Tongue (tissue), 1 donor: ENCODE data around the gene SAMSN1. TPM values are rescaled to one million over a fixed set of nuclear protein-coding genes. Genes with fewer than 3 reads are reported as not detected.

ENCODE experiments used
- total RNA-seq: library from RNA; depleted of rRNA; stranded (reverse); fragments of >200 nt; gene quantifications from one replicate; pipeline ENCODE4 v1.2.3, GENCODE V29; 2014

Gene SAMSN1
- total RNA-seq, 1 donor from 2014 or later: 1.4 TPM

Other genes starting within 250 kb of the SAMSN1 start
- gene HSPA13, start 163.2 kb downstream of the SAMSN1 start, total RNA-seq: 41.3 TPM